Mesenchymal stem cell (in vitro differentiated cells and primary cell): ENCODE data around the gene RBFOX1.

ENCODE experiments used
- DNase-seq: peaks from one replicate; pipeline ENCODE4 v3.0.0-alpha.2; 2013
- H2AFZ ChIP-seq: one replicate; pipeline ENCODE4 v1.6.1; 2013; ENCODE audit warnings: low read depth, mild to moderate bottlenecking, control low read depth, inconsistent platforms, low read length, moderate library complexity
- H2AK5ac ChIP-seq: 2 replicates; pipeline ENCODE4 v1.6.1; 2013; ENCODE audit warnings: low read length, moderate library complexity, mild to moderate bottlenecking, inconsistent platforms; ENCODE audit not compliant: severe bottlenecking
- H2BK120ac ChIP-seq: one replicate; pipeline ENCODE4 v1.6.1; 2013; ENCODE audit warnings: low read depth, mild to moderate bottlenecking, inconsistent platforms, low read length, moderate library complexity
- H2BK12ac ChIP-seq, 2 experiments: one replicate each; pipeline ENCODE4 v1.6.1; 2013; ENCODE audit warnings: inconsistent platforms in 2 of 2, low read length in 2 of 2, mild to moderate bottlenecking in 2 of 2, moderate library complexity in 2 of 2, control low read depth in 1 of 2
- H2BK15ac ChIP-seq: one replicate; pipeline ENCODE4 v1.6.1; 2013; ENCODE audit warnings: mild to moderate bottlenecking, low read depth, inconsistent platforms; ENCODE audit not compliant: poor library complexity, severe bottlenecking
- H2BK5ac ChIP-seq: 2 replicates; pipeline ENCODE4 v1.6.1; 2013; ENCODE audit warnings: low read depth, mild to moderate bottlenecking, low read length, control low read depth, inconsistent platforms; ENCODE audit not compliant: poor library complexity, severe bottlenecking
- H3K14ac ChIP-seq, 2 experiments: one replicate each; pipeline ENCODE4 v1.6.1; 2013; ENCODE audit warnings: inconsistent platforms in 2 of 2, low read length in 2 of 2, control low read depth in 1 of 2, mild to moderate bottlenecking in 1 of 2, moderate library complexity in 1 of 2
- H3K18ac ChIP-seq, 2 experiments: one replicate each; pipeline ENCODE4 v1.6.1; 2013; ENCODE audit warnings: inconsistent platforms in 2 of 2, low read length in 2 of 2, control low read depth in 1 of 2, low read depth in 1 of 2, mild to moderate bottlenecking in 1 of 2
- H3K23ac ChIP-seq, 2 experiments: one replicate each; pipeline ENCODE4 v1.6.1; 2013; ENCODE audit warnings: inconsistent platforms in 2 of 2, low read length in 2 of 2, mild to moderate bottlenecking in 2 of 2, moderate library complexity in 2 of 2, control low read depth in 1 of 2
- H3K27ac ChIP-seq: 2 replicates; pipeline ENCODE4 v1.5.1; 2013; ENCODE audit warnings: mild to moderate bottlenecking, moderate library complexity, low read length, control low read depth, inconsistent platforms; ENCODE audit not compliant: poor library complexity, severe bottlenecking
- H3K27me3 ChIP-seq, 2 experiments: 2 replicates each; pipeline versions ENCODE4 v1.6.1 to v1.7.0; 2013; ENCODE audit warnings: low read length in 2 of 2, mild to moderate bottlenecking in 2 of 2, moderate library complexity in 2 of 2, control low read depth in 1 of 2, inconsistent platforms in 1 of 2; ENCODE audit not compliant: control insufficient read depth in 1 of 2, insufficient read depth in 1 of 2
- H3K36me3 ChIP-seq, 2 experiments: 2 replicates each; pipeline versions ENCODE4 v1.6.1 to v1.7.0; 2013; ENCODE audit warnings: low read length in 2 of 2, control low read depth in 1 of 2, inconsistent platforms in 1 of 2, low read depth in 1 of 2, mild to moderate bottlenecking in 1 of 2; ENCODE audit not compliant: insufficient read depth in 2 of 2, control insufficient read depth in 1 of 2
- H3K4ac ChIP-seq, 2 experiments: one replicate each; pipeline ENCODE4 v1.6.1; 2013; ENCODE audit warnings: inconsistent platforms in 2 of 2, low read length in 2 of 2, mild to moderate bottlenecking in 2 of 2, moderate library complexity in 2 of 2, control low read depth in 1 of 2, low read depth in 1 of 2
- H3K4me1 ChIP-seq: 2 replicates; pipeline ENCODE4 v1.6.1; 2013; ENCODE audit warnings: low read depth, low read length, control low read depth; ENCODE audit not compliant: control insufficient read depth, insufficient read depth
- H3K4me2 ChIP-seq: 2 replicates; pipeline ENCODE4 v1.6.1; 2013; ENCODE audit warnings: low read length, mild to moderate bottlenecking, inconsistent platforms; ENCODE audit not compliant: poor library complexity, severe bottlenecking
- H3K4me3 ChIP-seq, 2 experiments: 2 replicates each; pipeline versions ENCODE4 v1.5.1 to v1.7.0; 2013; ENCODE audit warnings: low read length in 2 of 2, mild to moderate bottlenecking in 2 of 2, control low read depth in 1 of 2, low read depth in 1 of 2; ENCODE audit not compliant: insufficient read depth in 1 of 2
- H3K79me1 ChIP-seq: replicated peaks from 2 replicates; pipeline ENCODE4 v1.6.1; 2013; ENCODE audit warnings: mild to moderate bottlenecking, control low read depth, low read length, inconsistent platforms; ENCODE audit not compliant: poor library complexity, severe bottlenecking
- H3K9ac ChIP-seq: 2 replicates; pipeline ENCODE4 v1.7.0; 2013; ENCODE audit warnings: mild to moderate bottlenecking, low read length, moderate library complexity
- H3K9me3 ChIP-seq: 2 replicates; pipeline ENCODE4 v1.7.0; 2013; ENCODE audit warnings: mild to moderate bottlenecking, low read length; ENCODE audit not compliant: control insufficient read depth
- H4K8ac ChIP-seq: one replicate; pipeline ENCODE4 v1.6.1; 2013; ENCODE audit warnings: inconsistent platforms, mild to moderate bottlenecking, low read length, moderate library complexity
- H4K91ac ChIP-seq: one replicate; pipeline ENCODE4 v1.6.1; 2013; ENCODE audit warnings: mild to moderate bottlenecking, low read length, inconsistent platforms
- whole genome bisulfite sequencing: methylation state at CpG from one replicate; pipeline ENCODE4 v1.1.7; 2013; ENCODE audit warnings: mixed read lengths; 5-methylcytosine and 5-hydroxymethylcytosine counted together

RBFOX1 gene

DNA sequence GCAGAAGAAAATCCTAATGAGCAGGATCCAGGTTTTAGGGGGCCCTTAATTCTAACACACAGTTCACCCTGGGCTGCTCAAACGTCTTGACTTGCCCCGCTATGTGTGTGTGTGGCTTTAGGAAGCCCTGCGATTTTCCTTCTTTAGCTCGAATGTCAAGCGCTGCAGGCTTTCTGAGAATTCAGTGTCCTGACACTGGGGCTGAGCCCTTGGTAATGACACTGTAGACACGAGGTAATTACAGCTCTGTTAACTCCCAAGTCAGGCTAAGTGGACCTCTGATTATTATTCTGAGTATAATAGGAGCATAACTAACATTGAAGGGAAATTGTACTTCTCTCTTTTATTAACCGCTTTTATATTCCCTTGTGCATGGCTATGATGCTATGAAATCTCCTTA lies 202.1 kb downstream of the RBFOX1 start:
- H2BK5ac ChIP-seq, result no peak overlapping the region
- H3K4me1 ChIP-seq, result no peaks in the 10 kb centered on the region
- H2BK120ac ChIP-seq, result no peak overlapping the region
- no peaks in the 10 kb centered on the region for H3K36me3 ChIP-seq
- H3K9ac ChIP-seq, result no peak overlapping the region
- no peak for DNase-seq
- no peak overlapping the region for H3K27ac ChIP-seq
- no peak overlapping the region for H4K91ac ChIP-seq
- H4K8ac ChIP-seq, result no peak overlapping the region
- no peak overlapping the region for H3K18ac ChIP-seq
- no peak overlapping the region for H3K14ac ChIP-seq
- no peak overlapping the region for H2BK12ac ChIP-seq
- H3K23ac ChIP-seq, result no peak overlapping the region
- no peak overlapping the region for H2AK5ac ChIP-seq
- no peak overlapping the region for H3K4me3 ChIP-seq
- H3K4me2 ChIP-seq, result no peak overlapping the region
- 59% methylated on average over 6 of the region's 7 CpGs for WGBS
- peaks cover 6% of the 10 kb centered on the region for H3K9me3 ChIP-seq
- no peak overlapping the region for H3K4ac ChIP-seq
- no peak overlapping the region for H2BK15ac ChIP-seq
- H3K27me3 ChIP-seq, result no peaks in the 10 kb centered on the region
- H3K79me1 ChIP-seq, result no peaks in the 10 kb centered on the region
- no peak overlapping the region for H2AFZ ChIP-seq

DNA sequence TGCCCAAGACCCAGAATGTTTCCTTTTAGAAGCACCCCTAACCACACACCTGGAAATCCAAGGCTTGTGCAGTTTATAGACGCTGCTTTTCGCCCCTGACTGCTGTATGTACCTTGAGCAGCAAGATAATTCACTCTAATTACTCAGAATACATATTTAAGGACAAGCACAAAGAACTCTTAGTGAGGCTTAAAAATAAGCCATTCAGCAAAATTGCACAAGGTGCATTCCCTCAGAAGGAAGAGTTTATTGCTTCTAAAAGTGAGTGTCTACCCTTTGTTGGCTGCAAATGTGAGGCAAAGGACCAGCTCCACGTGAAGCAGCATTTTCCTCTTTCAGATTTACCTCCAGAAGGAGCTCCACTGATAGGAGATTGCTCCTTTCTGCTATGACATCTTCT lies 208.4 kb downstream of the RBFOX1 start:
- Histone ChIP-seq H3K4ac (no peak overlapping the region), H2AFZ (no peak overlapping the region), H3K4me3 (no peak overlapping the region), H3K9ac (no peak overlapping the region), H2BK12ac (no peak overlapping the region), H2BK120ac (no peak overlapping the region), H4K8ac (no peak overlapping the region), H4K91ac (no peak overlapping the region), H3K27ac (no peak overlapping the region), H3K27me3 (no peaks in the 10 kb centered on the region), H3K36me3 (no peaks in the 10 kb centered on the region), H3K9me3 (peaks cover 16% of the 10 kb centered on the region), H3K18ac (no peak overlapping the region), H3K4me1 (no peaks in the 10 kb centered on the region), H3K23ac (no peak overlapping the region), H2BK15ac (no peak overlapping the region), H3K4me2 (no peak overlapping the region), H2BK5ac (no peak overlapping the region), H3K14ac (no peak overlapping the region), H2AK5ac (no peak overlapping the region), H3K79me1 (no peaks in the 10 kb centered on the region)
- 35% methylated on average over 2 of the region's 3 CpGs for WGBS
- DNase-seq, result no peak

DNA sequence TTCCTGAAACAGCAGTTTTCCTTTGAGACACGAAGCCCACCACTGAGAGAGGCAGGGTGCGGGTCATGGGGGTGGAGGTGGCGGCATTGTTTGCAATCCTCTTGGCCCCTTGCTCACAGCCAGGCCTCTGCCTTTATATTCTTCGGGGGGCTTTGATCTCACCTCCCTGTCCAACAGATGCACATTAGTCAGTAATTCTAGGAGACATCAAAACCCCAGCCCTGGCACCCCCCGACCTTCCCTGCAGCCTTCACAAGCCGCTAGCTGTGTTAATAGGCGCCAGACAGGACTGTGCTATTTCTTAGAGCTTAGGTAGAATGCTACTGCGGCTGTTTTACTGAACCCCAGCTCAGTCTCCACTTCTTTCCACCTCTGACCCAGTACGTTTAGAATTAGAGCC lies 212.6 kb downstream of the RBFOX1 start:
- H3K4me2 ChIP-seq, result no peak overlapping the region
- no peak overlapping the region for H2BK12ac ChIP-seq
- H2AFZ ChIP-seq, result no peak overlapping the region
- H3K18ac ChIP-seq, result no peak overlapping the region
- no peak overlapping the region for H3K9ac ChIP-seq
- WGBS, result 70% methylated on average over 9 of the region's 9 CpGs
- H3K4ac ChIP-seq, result no peak overlapping the region
- no peaks in the 10 kb centered on the region for H3K4me1 ChIP-seq
- no peak overlapping the region for H3K4me3 ChIP-seq
- H4K8ac ChIP-seq, result no peak overlapping the region
- no peak overlapping the region for H3K14ac ChIP-seq
- no peak for DNase-seq
- H3K27me3 ChIP-seq, result no peaks in the 10 kb centered on the region
- H3K79me1 ChIP-seq, result no peaks in the 10 kb centered on the region
- no peak overlapping the region for H3K23ac ChIP-seq
- H3K27ac ChIP-seq, result no peak overlapping the region
- H2BK15ac ChIP-seq, result no peak overlapping the region
- no peaks in the 10 kb centered on the region for H3K36me3 ChIP-seq
- H4K91ac ChIP-seq, result no peak overlapping the region
- H2BK5ac ChIP-seq, result no peak overlapping the region
- no peak overlapping the region for H2AK5ac ChIP-seq
- no peak overlapping the region for H2BK120ac ChIP-seq
- H3K9me3 ChIP-seq, result peaks cover 6% of the 10 kb centered on the region

DNA sequence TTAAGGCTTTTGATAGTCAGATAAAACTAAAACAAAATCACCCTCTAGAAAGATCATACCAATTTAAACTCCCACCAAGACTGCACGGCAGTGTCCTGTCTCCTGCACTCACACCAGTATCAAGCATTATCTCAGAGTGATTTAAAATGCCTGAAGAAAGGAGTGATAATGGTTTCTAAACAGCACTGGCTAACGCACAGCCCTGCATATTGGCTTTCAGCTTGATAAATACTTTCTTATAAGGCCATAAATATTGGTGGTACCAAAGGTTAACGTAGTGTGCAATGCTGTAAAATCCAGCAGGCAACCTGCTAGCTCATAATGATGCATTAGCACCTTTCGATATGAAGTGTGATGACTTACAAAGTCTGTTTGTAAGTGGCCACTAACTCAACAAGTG lies 214.3 kb downstream of the RBFOX1 start:
- Histone ChIP-seq H3K4me1 (no peaks in the 10 kb centered on the region), H3K4me3 (no peak overlapping the region), H3K18ac (no peak overlapping the region), H2AK5ac (no peak overlapping the region), H3K27ac (no peak overlapping the region), H3K9ac (no peak overlapping the region), H2BK120ac (no peak overlapping the region), H3K9me3 (no peaks in the 10 kb centered on the region), H4K91ac (no peak overlapping the region), H2BK12ac (no peak overlapping the region), H3K14ac (no peak overlapping the region), H3K27me3 (no peaks in the 10 kb centered on the region), H3K36me3 (no peaks in the 10 kb centered on the region), H2BK15ac (no peak overlapping the region), H3K79me1 (no peaks in the 10 kb centered on the region), H3K23ac (no peak overlapping the region), H3K4ac (no peak overlapping the region), H2AFZ (no peak overlapping the region), H2BK5ac (no peak overlapping the region), H4K8ac (no peak overlapping the region), H3K4me2 (no peak overlapping the region)
- 29% methylated on average over 2 of the region's 4 CpGs for WGBS
- DNase-seq, result no peak
